Activated T-cell treated with anti-CD3 and anti-CD28 coated beads, Interleukin-2, amount 50 U/mL, for 24 hours (primary cell): ENCODE measurements around the gene PUM2.

Experiments used
- DNase-seq: peaks from one replicate; pipeline ENCODE4 v3.0.0-alpha.2; 2020
- H3K27ac Mint-ChIP-seq: 2 replicates; pipeline ENCODE4 v1.8.0; 2020; ENCODE audit warnings: mild to moderate bottlenecking, mixed read lengths
- H3K27me3 Mint-ChIP-seq: 2 replicates; pipeline ENCODE4 v1.8.0; 2020; ENCODE audit warnings: mixed read lengths
- H3K36me3 Mint-ChIP-seq: 2 replicates; pipeline ENCODE4 v1.8.0; 2020; ENCODE audit warnings: low read depth, mixed read lengths
- H3K4me1 Mint-ChIP-seq: 2 replicates; pipeline ENCODE4 v1.8.0; 2020; ENCODE audit warnings: low read depth, mixed read lengths
- H3K4me3 Mint-ChIP-seq: 2 replicates; pipeline ENCODE4 v1.8.0; 2020; ENCODE audit warnings: mild to moderate bottlenecking, moderate library complexity, mixed read lengths
- H3K9me3 Mint-ChIP-seq: 2 replicates; pipeline ENCODE4 v1.8.0; 2020; ENCODE audit warnings: mixed read lengths

Gene PUM2

GRCh38 chr2:20231159-20231558 is 119.5 kb downstream of the PUM2 start:
- no peaks in the 10 kb centered on the region for H3K36me3 Mint-ChIP-seq
- no peaks in the 10 kb centered on the region for H3K4me1 Mint-ChIP-seq
- peak; percentile 9 for DNase-seq
- H3K9me3 Mint-ChIP-seq, result no peaks in the 10 kb centered on the region
- peaks cover 51% of the 10 kb centered on the region for H3K27me3 Mint-ChIP-seq
- no peak overlapping the region for H3K4me3 Mint-ChIP-seq
- no peak overlapping the region for H3K27ac Mint-ChIP-seq

GRCh38 chr2:20230114-20230425 is 120.6 kb downstream of the PUM2 start:
- Mint-ChIP-seq H3K9me3 (no peaks in the 10 kb centered on the region), H3K4me3 (no peak overlapping the region), H3K36me3 (no peaks in the 10 kb centered on the region), H3K27me3 (peaks cover 54% of the 10 kb centered on the region), H3K27ac (no peak overlapping the region), H3K4me1 (peaks cover 6% of the 10 kb centered on the region)
- no peak for DNase-seq

- no peak for DNase-seq
- Mint-ChIP-seq H3K27me3 (peaks cover 54% of the 10 kb centered on the region), H3K4me1 (peaks cover 6% of the 10 kb centered on the region), H3K9me3 (no peaks in the 10 kb centered on the region), H3K27ac (no peak overlapping the region), H3K4me3 (no peak overlapping the region), H3K36me3 (no peaks in the 10 kb centered on the region)
These were observed 121.1 kb downstream of the PUM2 start for GRCh38 chr2:20229322-20230113.

- peaks cover 55% of the 10 kb centered on the region for H3K27me3 Mint-ChIP-seq
These were observed 122.6 kb downstream of the PUM2 start for GRCh38 chr2:20227894-20228505.

GRCh38 chr2:20226152-20226545 is 124.5 kb downstream of the PUM2 start:
- H3K4me3 Mint-ChIP-seq, result no peak overlapping the region
- H3K27me3 Mint-ChIP-seq, result peaks cover 65% of the 10 kb centered on the region
- DNase-seq, result no peak
- H3K4me1 Mint-ChIP-seq, result peaks cover 6% of the 10 kb centered on the region
- H3K27ac Mint-ChIP-seq, result no peak overlapping the region
- no peaks in the 10 kb centered on the region for H3K9me3 Mint-ChIP-seq
- no peaks in the 10 kb centered on the region for H3K36me3 Mint-ChIP-seq

More at GRCh38 chr2:20227894-20228505, 122.6 kb downstream of the PUM2 start:
- Mint-ChIP-seq H3K4me3 (no peak overlapping the region), H3K36me3 (no peaks in the 10 kb centered on the region), H3K27ac (no peak overlapping the region), H3K4me1 (peaks cover 6% of the 10 kb centered on the region), H3K9me3 (no peaks in the 10 kb centered on the region)
- DNase-seq, result peak; percentile 11

- Mint-ChIP-seq H3K9me3 (no peaks in the 10 kb centered on the region), H3K27me3 (peaks cover 64% of the 10 kb centered on the region), H3K4me3 (peak overlapping the region; percentile 63), H3K27ac (no peak overlapping the region), H3K4me1 (peaks cover 6% of the 10 kb centered on the region), H3K36me3 (no peaks in the 10 kb centered on the region)
- DNase-seq, result peak; percentile 66
These were observed 125.1 kb downstream of the PUM2 start for GRCh38 chr2:20225294-20226151.

GRCh38 chr2:20224716-20225293 is 125.8 kb downstream of the PUM2 start, which contains the start of gene SDC1:
SDC1 (minus strand) TSS chr2:20225130; CDS start chr2:20224867, 263 bp downstream.
- Mint-ChIP-seq H3K4me3 (peak within 1 kb of the TSS; percentile 63), H3K4me1 (peaks cover 6% of the 10 kb centered on the region), H3K27me3 (peaks cover 71% of the 10 kb centered on the region), H3K27ac (no peak within 1 kb of the TSS), H3K9me3 (no peaks in the 10 kb centered on the region), H3K36me3 (no peaks in the 10 kb centered on the region)
- DNase-seq, result peak; percentile 54

- H3K27ac Mint-ChIP-seq, result no peak overlapping the region
- peaks cover 6% of the 10 kb centered on the region for H3K4me1 Mint-ChIP-seq
- DNase-seq, result no peak
- H3K9me3 Mint-ChIP-seq, result no peaks in the 10 kb centered on the region
- H3K27me3 Mint-ChIP-seq, result peaks cover 72% of the 10 kb centered on the region
- H3K36me3 Mint-ChIP-seq, result no peaks in the 10 kb centered on the region
- H3K4me3 Mint-ChIP-seq, result no peak overlapping the region
These were observed 126.4 kb downstream of the PUM2 start for GRCh38 chr2:20224164-20224715.

GRCh38 chr2:20223407-20224163 is 127.1 kb downstream of the PUM2 start:
- Mint-ChIP-seq H3K27ac (no peak overlapping the region), H3K4me3 (no peak overlapping the region), H3K4me1 (peaks cover 6% of the 10 kb centered on the region), H3K36me3 (no peaks in the 10 kb centered on the region), H3K9me3 (no peaks in the 10 kb centered on the region), H3K27me3 (peaks cover 70% of the 10 kb centered on the region)
- peak; percentile 59 for DNase-seq

GRCh38 chr2:20222769-20223406 is 127.8 kb downstream of the PUM2 start:
- DNase-seq, result no peak
- no peak overlapping the region for H3K27ac Mint-ChIP-seq
- H3K4me1 Mint-ChIP-seq, result peaks cover 6% of the 10 kb centered on the region
- H3K9me3 Mint-ChIP-seq, result no peaks in the 10 kb centered on the region
- H3K27me3 Mint-ChIP-seq, result peaks cover 69% of the 10 kb centered on the region
- H3K36me3 Mint-ChIP-seq, result no peaks in the 10 kb centered on the region
- H3K4me3 Mint-ChIP-seq, result peak overlapping the region; percentile 48

GRCh38 chr2:20222014-20222768 is 128.5 kb downstream of the PUM2 start:
- no peak overlapping the region for H3K27ac Mint-ChIP-seq
- H3K9me3 Mint-ChIP-seq, result no peaks in the 10 kb centered on the region
- H3K4me3 Mint-ChIP-seq, result no peak overlapping the region
- DNase-seq, result no peak
- peaks cover 64% of the 10 kb centered on the region for H3K27me3 Mint-ChIP-seq
- peaks cover 6% of the 10 kb centered on the region for H3K4me1 Mint-ChIP-seq
- H3K36me3 Mint-ChIP-seq, result no peaks in the 10 kb centered on the region

- DNase-seq, result no peak
- H3K4me1 Mint-ChIP-seq, result peaks cover 6% of the 10 kb centered on the region
- peaks cover 60% of the 10 kb centered on the region for H3K27me3 Mint-ChIP-seq
- H3K4me3 Mint-ChIP-seq, result no peak overlapping the region
- no peaks in the 10 kb centered on the region for H3K36me3 Mint-ChIP-seq
- H3K9me3 Mint-ChIP-seq, result no peaks in the 10 kb centered on the region
- no peak overlapping the region for H3K27ac Mint-ChIP-seq
These were observed 129.1 kb downstream of the PUM2 start for GRCh38 chr2:20221555-20221973.
